Endothelial cell of umbilical vein (primary cell): ENCODE results near the gene ECEL1. TPM values are rescaled to one million over a fixed set of nuclear protein-coding genes. Genes with fewer than 3 reads are reported as not detected.

ENCODE experiments used
- BruUV-seq: library from RNA; stranded (reverse); fragments of 400-500 nt; replicated peaks from 2 replicates; lab custom pipeline; 2021; lab: Mats Ljungman, UMichigan
- CTCF ChIA-PET: fragments of 300-600, 350-600 bp; sonication (Branson Sonifier 250); formaldehyde crosslinking; loops from one replicate; lab custom pipeline; 2021; ENCODE audit warnings: antibody characterized with exemption, inconsistent platforms; lab: Charles Lee
- POLR2A ChIA-PET: fragments of 300-600, 350-600 bp; sonication (Branson Sonifier 250); formaldehyde crosslinking; loops from one replicate; lab custom pipeline; 2021; ENCODE audit warnings: antibody characterized with exemption, inconsistent platforms; lab: Charles Lee
- DNase-seq: peaks from one replicate; pipeline ENCODE4 v3.0.0-alpha.2; 2011; ENCODE audit warnings: low read depth, low spot score
- FAIRE-seq: peaks from 2 replicates; lab custom pipeline; 2011; peaks lifted over from hg19 to GRCh38; lab: Jason Lieb, UNC
- H2AFZ ChIP-seq: 2 replicates; pipeline ENCODE4 v1.6.0; 2012; ENCODE audit warnings: low read depth, low read length, control low read depth, inconsistent platforms
- H3K27ac ChIP-seq: 2 replicates; pipeline ENCODE4 v1.5.1; 2011; ENCODE audit warnings: low read depth, mild to moderate bottlenecking, control low read depth, low read length, moderate library complexity; ENCODE audit not compliant: insufficient read depth
- H3K27me3 ChIP-seq, 2 experiments: 2 replicates each; pipeline versions ENCODE4 v1.6.0 to v1.6.1; 2011; ENCODE audit warnings: low read length in 2 of 2, mixed read lengths in 1 of 2; ENCODE audit not compliant: control insufficient read depth in 2 of 2, insufficient read depth in 2 of 2
- H3K36me3 ChIP-seq, 2 experiments: 2 replicates in 1 of 2; 3 replicates in 1 of 2; pipeline ENCODE4 v1.5.1; 2011; ENCODE audit warnings: low read length in 2 of 2, mild to moderate bottlenecking in 1 of 2, moderate library complexity in 1 of 2; ENCODE audit not compliant: control insufficient read depth in 2 of 2, insufficient read depth in 2 of 2; ENCODE audit errors: extremely low read depth in 1 of 2
- H3K4me1 ChIP-seq: 3 replicates; pipeline ENCODE4 v1.5.1; 2011; ENCODE audit warnings: mild to moderate bottlenecking, low read length; ENCODE audit not compliant: control insufficient read depth, insufficient read depth; ENCODE audit errors: extremely low read depth
- H3K4me2 ChIP-seq: 2 replicates; pipeline ENCODE4 v1.6.1; 2011; ENCODE audit warnings: low read length, control low read depth, mixed read lengths; ENCODE audit not compliant: insufficient read depth
- H3K4me3 ChIP-seq, 3 experiments: fragments of 200-600 bp in 1 of 3; sonication (generic), shearing (Covaris generic) in 1 of 3; replicated peaks in 1 of 3; 2 replicates each; pipeline ENCODE4 v1.5.1; 2011 to 2016; ENCODE audit warnings: control low read depth in 3 of 3, low read length in 3 of 3, mild to moderate bottlenecking in 2 of 3, inconsistent platforms in 1 of 3, low read depth in 1 of 3, moderate library complexity in 1 of 3; ENCODE audit not compliant: insufficient read depth in 1 of 3
- H3K79me2 ChIP-seq: 2 replicates; pipeline ENCODE4 v1.6.0; 2012; ENCODE audit warnings: low read length, inconsistent platforms; ENCODE audit not compliant: control insufficient read depth, insufficient read depth
- H3K9ac ChIP-seq: replicated peaks from 2 replicates; pipeline ENCODE3; 2011; ENCODE audit warnings: low read length, control low read depth; ENCODE audit not compliant: insufficient read depth; ENCODE audit errors: extremely low read depth
- H3K9me1 ChIP-seq: replicated peaks from 3 replicates; pipeline ENCODE4 v1.6.0; 2011; ENCODE audit warnings: mild to moderate bottlenecking, low read length; ENCODE audit not compliant: control insufficient read depth, insufficient read depth; ENCODE audit errors: extremely low read depth
- H3K9me3 ChIP-seq: replicated peaks from 2 replicates; pipeline ENCODE4 v1.5.1; 2012; ENCODE audit warnings: low read length, inconsistent platforms; ENCODE audit not compliant: control insufficient read depth, insufficient read depth
- H4K20me1 ChIP-seq: replicated peaks from 2 replicates; pipeline ENCODE3; 2011; ENCODE audit warnings: mild to moderate bottlenecking, low read length; ENCODE audit not compliant: control insufficient read depth, insufficient read depth; ENCODE audit errors: extremely low read depth
- EZH2 ChIP-seq: IDR thresholded peaks from 2 replicates; pipeline ENCODE4 v1.6.1; 2012; ENCODE audit warnings: borderline replicate concordance, low read depth, mild to moderate bottlenecking, moderate library complexity, low read length, inconsistent platforms; ENCODE audit not compliant: severe bottlenecking
- FOS ChIP-seq: IDR thresholded peaks from 2 replicates; pipeline ENCODE4 v1.6.1; 2011; ENCODE audit warnings: mild to moderate bottlenecking, low read length, moderate library complexity, borderline replicate concordance; ENCODE audit not compliant: insufficient read depth
- GATA2 ChIP-seq: IDR thresholded peaks from 2 replicates; pipeline ENCODE4 v1.7.0; 2011; ENCODE audit warnings: low read depth, mild to moderate bottlenecking, moderate library complexity, mixed read lengths, low read length; ENCODE audit not compliant: insufficient read length, insufficient read depth
- JUN ChIP-seq: IDR thresholded peaks from 2 replicates; pipeline ENCODE4 v1.6.1; 2011; ENCODE audit warnings: borderline replicate concordance, low read depth; ENCODE audit not compliant: insufficient read length, insufficient read depth
- MYC ChIP-seq: IDR thresholded peaks from one replicate; pipeline ENCODE4 v1.6.1; 2011; ENCODE audit warnings: mild to moderate bottlenecking, low read depth, low read length
- POLR2A ChIP-seq: IDR thresholded peaks from 2 replicates; pipeline ENCODE4 v1.6.1; 2012; ENCODE audit warnings: low read depth, mild to moderate bottlenecking, control low read depth, low read length
- POLR2AphosphoS5 ChIP-seq: IDR thresholded peaks from 2 replicates; pipeline ENCODE4 v1.6.1; 2012; ENCODE audit warnings: low read depth, mild to moderate bottlenecking, control low read depth, low read length, moderate library complexity; ENCODE audit not compliant: insufficient read depth
- dilution Hi-C: fragments of 300-500 bp; cut with MboI; formaldehyde crosslinking; loops from one replicate; pipeline ENCODE4 v1.15.0; 2019; ENCODE audit warnings: low sequenced_read_pairs; ENCODE audit not compliant: extremely low pct_ligation_motif_present
- intact Hi-C: fragments of 100-400 bp; cut with micrococcal nuclease; formaldehyde crosslinking; loops from one replicate; pipeline ENCODE4 v1.10.0; 2022
- polyA plus RNA-seq, 4 experiments: library from polyadenylated mRNA; depleted of rRNA in 3 of 4; stranded (reverse) in 3 of 4; unstranded in 1 of 4; fragments of >200 nt; gene quantifications; 2 replicates each; pipeline versions ENCODE4 v1.2.1 to v1.2.3, GENCODE V29; 2011 to 2012; ENCODE audit warnings: missing spikeins in 1 of 4
- total RNA-seq: library from RNA; stranded (reverse); gene quantifications from 2 replicates; pipeline ENCODE4 v1.2.3, GENCODE V29; 2021

ECEL1 gene
- total and polyA plus RNA-seq, 2 donors (not counting 3 experiments of a cell fraction or from before 2014, with no cell fraction given) = not detected

DNA sequence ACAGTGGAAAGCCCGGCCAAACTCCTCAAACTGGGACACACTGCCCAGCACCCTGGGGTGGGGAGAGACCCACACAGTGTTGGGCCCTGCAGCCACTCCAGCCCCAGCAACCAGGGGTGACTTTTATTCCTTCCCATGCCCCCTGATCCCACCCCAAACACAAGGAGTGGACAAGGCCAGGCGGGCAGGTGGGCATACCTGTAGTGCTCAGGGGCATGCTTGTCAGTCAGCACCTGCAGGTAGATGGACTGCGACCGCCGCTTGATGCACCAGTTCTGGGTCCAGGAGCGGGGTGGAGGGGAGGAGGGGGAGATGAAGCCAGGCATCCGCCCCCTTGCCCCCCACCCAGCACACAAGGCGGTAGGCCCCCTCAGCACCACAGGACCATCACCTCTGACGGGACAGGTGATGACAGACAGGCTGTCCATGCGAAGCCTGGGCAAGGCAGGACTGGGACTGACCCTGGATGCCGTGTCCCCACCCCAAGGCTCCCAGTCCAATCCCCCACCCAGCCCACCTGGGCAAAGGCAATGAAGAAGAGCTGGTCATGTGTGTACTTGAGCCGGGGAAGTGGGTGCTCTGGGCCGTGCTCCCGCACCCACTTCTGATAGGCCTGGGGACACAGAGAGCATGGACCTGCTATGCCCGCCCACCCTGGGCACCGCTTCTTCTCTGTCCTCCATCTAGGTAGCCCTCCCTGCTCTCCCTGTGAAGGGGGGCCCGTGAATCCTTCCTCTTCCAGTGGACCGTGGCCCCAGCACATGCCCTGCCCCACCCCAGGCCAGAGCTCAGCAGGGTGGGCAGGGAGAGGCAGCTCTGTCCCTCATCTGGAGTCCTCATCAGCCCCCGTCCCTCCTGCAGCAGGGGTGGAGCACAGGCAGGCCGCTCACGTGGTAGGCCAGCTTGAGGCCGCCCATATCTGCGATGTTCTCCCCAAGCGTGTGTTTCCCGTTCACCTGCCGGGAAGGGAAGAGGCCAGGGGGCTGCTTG lies 7.1 kb downstream of the ECEL1 start:
- Histone ChIP-seq H3K9ac (no peak overlapping the region), H4K20me1 (no peaks in the 10 kb centered on the region), H3K27me3 (peaks cover 11 to 14% of the 10 kb centered on the region in 2 experiments), H3K9me1 (no peaks in the 10 kb centered on the region), H3K4me1 (no peaks in the 10 kb centered on the region), H3K27ac (no peak overlapping the region), H3K4me3 (no peak overlapping the region), H2AFZ (no peak overlapping the region), H3K79me2 (no peaks in the 10 kb centered on the region), H3K9me3 (no peaks in the 10 kb centered on the region), H3K36me3 (no peaks in the 10 kb centered on the region), H3K4me2 (no peak overlapping the region)
- intact Hi-C loops (no loop called here), dilution Hi-C loops (no loop called here)
- no peak for TF ChIP-seq EZH2
- no peak for TF ChIP-seq MYC
- no peak for TF ChIP-seq POLR2A
- no peak for TF ChIP-seq FOS
- no peak for TF ChIP-seq JUN
- TF ChIP-seq POLR2AphosphoS5 = no peak
- no peak for TF ChIP-seq GATA2
- FAIRE-seq = no peak
- POLR2A ChIA-PET = no interaction called here
- no TSS peak for BruUV-seq
- no peak for DNase-seq
- CTCF ChIA-PET = no interaction called here
